Prostate gland (tissue), 2 donors: ENCODE results near the gene STARD5.

Experiments used
- POLR2AphosphoS5 ChIP-seq: sonication (generic); formaldehyde crosslinking; IDR thresholded peaks from one replicate; pipeline ENCODE4 v1.6.1; 2017; ENCODE audit warnings: antibody characterized with exemption
- TF ChIP-seq, protein P1 (sequence below), 4 experiments: fragments of 200-600 bp in 2 of 4; fragments of 450-650 bp in 2 of 4; sonication (generic) in 2 of 4; IDR thresholded peaks; 1 replicate in 3 of 4; 2 replicates in 1 of 4; pipeline ENCODE4 v1.5.1; 2016 to 2019; ENCODE audit warnings: antibody characterized with exemption in 4 of 4, mild to moderate bottlenecking in 2 of 4, moderate library complexity in 2 of 4

DNA sequence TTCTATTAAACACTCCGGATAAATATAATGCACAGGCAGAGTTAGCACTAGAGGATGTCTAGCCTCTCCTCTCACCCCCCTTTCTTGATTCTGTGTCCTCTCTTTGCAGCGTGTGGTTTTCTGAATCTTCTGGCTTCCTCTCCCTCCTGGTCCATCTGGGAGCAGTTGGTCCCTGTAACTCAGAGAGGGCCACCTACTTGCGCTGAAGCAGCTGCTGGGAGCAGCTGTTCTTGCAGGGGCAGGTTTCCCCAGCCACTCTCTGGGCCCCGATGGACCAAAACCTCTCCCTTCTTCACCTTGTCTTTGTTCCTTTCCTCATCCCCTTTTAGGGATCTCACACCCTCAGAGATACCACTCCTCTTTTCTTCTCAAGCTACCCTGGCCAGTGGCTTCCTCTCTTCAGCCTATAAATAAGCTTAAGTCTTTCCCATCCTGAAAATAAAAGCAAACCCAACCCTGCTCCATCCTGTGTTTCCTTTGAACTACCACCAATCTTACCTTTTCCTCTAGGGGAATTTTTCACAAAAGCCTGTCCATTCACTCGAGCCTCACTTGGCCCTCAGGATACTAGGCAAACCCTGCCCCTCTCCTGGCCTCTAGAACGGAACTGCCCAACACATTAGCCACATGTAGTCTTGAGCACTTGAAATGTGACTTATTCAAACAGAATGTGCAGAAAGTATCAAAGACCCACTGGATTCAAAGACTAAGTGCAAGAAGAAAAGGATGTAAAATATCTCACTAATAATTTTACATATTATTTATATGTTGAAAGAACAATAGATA, 59.7 kb downstream of the STARD5 start:
- TF ChIP-seq POLR2AphosphoS5, result no peak
- TF ChIP-seq, protein P1, sequence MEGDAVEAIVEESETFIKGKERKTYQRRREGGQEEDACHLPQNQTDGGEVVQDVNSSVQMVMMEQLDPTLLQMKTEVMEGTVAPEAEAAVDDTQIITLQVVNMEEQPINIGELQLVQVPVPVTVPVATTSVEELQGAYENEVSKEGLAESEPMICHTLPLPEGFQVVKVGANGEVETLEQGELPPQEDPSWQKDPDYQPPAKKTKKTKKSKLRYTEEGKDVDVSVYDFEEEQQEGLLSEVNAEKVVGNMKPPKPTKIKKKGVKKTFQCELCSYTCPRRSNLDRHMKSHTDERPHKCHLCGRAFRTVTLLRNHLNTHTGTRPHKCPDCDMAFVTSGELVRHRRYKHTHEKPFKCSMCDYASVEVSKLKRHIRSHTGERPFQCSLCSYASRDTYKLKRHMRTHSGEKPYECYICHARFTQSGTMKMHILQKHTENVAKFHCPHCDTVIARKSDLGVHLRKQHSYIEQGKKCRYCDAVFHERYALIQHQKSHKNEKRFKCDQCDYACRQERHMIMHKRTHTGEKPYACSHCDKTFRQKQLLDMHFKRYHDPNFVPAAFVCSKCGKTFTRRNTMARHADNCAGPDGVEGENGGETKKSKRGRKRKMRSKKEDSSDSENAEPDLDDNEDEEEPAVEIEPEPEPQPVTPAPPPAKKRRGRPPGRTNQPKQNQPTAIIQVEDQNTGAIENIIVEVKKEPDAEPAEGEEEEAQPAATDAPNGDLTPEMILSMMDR (IDR thresholded peaks at IDR 0.05), result no peak
